Epidermal melanocyte (primary cell): ENCODE results near the gene RPS6KA5.
"Not testable (repeated sequence)": the region's sequence is repeated elsewhere in the genome, so short reads cannot be mapped to it uniquely, and the experiment has no call there.

Experiments used
- DNase-seq: peaks from one replicate; pipeline ENCODE4 v3.0.0; 2011; ENCODE audit warnings: low spot score; ENCODE audit not compliant: insufficient read length

Gene RPS6KA5

DNA sequence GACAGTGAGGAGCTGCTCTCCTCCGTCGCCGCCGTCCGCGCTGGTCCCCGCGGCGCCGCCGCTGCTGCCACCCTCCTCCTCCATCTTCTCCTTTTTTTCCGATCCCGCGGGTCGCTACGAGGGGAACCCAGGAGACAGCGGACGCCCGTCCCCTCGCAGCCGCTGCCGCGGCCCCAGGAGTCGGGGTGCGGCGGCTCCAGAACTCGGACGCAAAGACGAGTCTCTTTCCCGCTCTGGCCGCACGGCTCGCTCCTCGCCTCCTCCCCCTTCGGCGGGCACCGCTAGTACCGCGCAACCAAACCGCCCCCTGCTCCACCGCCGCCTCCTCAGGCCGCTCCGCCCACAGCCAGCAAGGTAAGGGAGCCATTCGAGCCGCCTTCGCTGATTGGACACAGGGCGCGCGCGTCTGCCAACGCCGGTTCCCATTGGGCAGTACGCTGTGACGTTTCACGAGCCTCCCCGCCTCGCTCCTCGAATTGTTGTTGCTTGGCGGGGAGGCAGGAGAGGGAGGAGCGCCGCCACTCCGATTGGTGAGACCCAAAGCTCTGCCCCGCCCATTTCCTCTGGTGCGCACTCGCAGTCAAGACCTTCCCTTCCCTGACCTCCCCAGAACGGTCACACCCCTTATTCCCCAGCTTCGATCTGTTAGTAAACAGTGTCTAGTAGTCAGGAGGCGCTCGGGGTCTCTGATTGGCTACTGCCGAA is at the start of gene RPS6KA5:
RPS6KA5 (minus strand) TSS at position 291 of the 705 bp plus-strand sequence; CDS start at position 84, 207 bp downstream.
- DNase-seq: peak; percentile 96

GRCh38 chr14:91108941-91109611 is 48.6 kb upstream of the RPS6KA5 start:
- DNase-seq: no peak

- DNase-seq: no peak
These were observed 42.7 kb upstream of the RPS6KA5 start for GRCh38 chr14:91103116-91103515.

DNA sequence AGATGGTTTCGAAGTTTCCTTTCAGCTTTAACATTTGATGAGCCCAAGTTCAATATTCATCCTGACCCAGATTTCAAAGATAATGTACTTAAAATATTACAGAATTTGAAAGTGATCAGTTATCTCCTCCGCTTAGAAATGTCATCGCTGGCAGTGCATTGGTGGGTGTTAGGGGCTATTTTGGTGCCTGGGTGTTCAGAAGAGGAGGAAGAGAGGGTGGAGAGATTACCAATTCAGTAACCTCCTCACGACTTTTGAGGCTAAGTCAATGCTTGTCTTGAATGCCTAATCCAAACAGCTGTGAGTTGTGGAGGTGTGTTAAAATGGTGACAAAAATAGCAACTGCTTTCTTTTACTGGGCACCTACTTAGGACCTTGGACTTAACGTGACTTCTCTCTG is 39.7 kb upstream of the RPS6KA5 start:
- DNase-seq: no peak

DNA sequence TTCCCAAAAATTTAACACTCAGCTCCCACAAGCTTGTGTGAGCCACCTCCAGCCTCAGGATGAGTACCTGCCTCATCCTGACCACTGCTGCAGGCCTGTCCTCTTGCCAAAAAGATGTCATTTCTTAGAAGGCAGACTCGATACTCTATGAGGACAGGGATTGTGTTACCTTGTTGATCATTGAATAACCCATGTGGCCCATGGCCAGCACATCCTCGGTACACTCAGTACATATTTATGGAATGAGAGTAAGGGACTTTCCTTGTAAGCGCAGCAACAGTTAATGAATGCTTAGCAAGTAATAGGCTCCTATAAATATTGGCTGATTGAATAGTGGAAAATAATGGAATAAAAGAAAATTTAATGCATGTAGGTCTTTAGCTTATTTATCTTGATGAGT is 38.1 kb upstream of the RPS6KA5 start:
- DNase-seq: no peak

DNA sequence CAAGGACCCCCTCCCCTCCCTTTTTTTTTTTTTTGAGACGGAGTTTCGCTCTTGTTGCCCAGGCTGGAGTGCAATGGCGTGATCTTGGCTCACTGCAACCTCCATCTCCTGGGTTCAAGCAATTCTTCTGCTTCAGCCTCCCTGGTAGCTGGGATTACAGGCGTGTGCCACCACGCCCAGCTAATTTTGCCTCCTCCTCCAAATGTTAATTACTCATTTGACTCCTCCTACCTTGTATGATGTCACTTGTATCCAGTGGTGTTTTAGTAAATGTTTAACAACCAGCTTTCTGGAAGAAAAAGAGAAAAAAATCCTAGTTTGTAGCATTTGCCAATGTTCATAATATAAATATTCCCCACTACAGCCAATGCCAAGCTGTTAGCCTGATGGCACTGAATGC is 37.2 kb upstream of the RPS6KA5 start:
- DNase-seq: not testable (repeated sequence)

DNA sequence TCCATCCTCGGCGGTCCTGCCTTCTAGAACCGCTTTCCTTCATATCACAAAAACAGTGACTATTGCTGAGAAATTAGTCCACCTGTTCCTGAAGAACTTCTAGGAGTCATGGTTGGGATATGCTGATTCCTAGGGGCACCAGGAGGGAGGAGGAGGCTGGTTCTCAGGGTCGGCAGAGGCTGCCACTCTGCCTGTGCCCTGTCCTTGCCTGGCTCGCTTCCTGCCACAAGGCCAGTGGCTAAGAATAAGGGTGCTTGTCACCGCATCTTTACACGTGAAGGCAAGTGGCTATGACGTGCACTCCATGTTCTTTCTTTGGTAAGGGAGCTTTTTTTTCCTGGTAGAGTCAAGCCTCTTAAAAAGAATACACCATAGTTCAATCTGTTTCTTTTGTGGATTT is 34.7 kb upstream of the RPS6KA5 start:
- no peak for DNase-seq

GRCh38 chr14:91094772-91095171 is 34.3 kb upstream of the RPS6KA5 start:
- no peak for DNase-seq

DNA sequence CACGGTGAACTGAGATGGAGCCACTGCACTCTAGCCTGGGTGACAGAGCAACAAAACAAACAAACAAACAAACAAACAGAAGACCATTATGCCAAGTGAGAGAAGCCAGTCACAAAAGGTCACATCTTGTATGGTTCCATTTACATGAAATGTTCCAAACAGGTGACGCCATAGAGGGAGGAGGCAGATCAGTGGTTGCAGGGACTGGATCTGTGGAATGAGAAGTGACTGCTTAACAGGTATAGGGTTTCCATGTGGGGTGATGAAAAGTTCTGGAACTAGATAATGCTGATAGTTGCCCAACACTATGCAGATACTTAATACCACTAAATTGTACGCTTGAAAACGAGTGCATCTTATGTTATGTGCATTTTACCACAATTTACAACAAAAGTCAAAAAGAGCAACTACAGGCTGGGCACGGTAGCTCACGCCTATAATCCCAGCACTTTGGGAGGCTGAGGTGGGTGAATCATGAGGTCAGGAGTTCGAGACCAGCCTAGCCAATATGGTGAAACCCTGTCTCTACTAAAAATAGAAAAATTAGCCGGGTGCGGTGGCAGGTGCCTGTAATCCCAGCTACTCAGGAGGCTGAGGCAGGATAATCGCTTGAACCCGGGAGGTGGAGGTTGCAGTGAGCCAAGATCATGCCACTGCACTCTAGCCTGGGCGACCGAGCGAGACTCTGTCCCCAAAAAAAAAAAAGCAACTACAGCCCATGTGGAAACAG is 33.5 kb upstream of the RPS6KA5 start:
- DNase-seq: not testable (repeated sequence)

DNA sequence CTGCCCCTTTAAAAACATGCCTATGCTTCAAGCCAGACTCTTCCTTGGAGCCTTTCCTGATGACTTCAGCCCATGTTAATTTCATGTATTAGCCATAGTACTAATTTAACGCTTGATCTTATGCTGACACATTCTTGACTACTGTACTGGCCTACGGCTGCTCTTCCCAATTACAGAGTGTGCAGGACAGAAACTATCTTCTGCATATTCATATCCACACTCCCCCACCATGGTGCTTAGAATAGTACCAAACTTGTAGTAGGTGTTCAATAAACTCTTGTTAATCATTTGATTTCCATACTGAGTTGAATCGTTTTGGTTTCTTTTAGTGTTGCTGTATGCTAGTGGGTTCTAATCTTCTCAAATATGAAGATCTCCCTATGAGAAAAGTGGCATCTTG is 31.6 kb upstream of the RPS6KA5 start:
- DNase-seq: no peak

DNA sequence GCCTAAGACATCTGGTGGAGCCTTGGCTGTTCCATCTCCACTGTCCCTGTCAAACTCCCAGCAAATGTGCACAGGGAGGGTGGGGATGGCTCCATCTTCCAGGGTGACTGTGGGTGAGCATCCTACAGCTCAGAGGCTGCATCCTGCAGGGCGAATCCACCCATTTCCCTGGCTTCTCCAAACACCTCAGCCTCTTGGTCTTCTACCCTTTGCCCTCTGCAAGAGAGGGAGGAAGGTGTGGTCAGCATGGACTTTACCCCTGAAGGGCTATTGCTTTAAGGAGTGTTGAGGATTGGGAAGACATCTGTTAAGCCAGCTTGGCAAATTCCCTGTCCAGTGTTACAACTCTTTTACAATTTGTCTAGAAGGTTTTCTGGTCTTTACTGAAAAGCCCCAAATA is 30.3 kb upstream of the RPS6KA5 start:
- DNase-seq: no peak

- DNase-seq: no peak
These were observed 29.6 kb upstream of the RPS6KA5 start for GRCh38 chr14:91089958-91090535.

- DNase-seq: no peak
These were observed 28.3 kb upstream of the RPS6KA5 start for GRCh38 chr14:91088585-91089235.

- not testable (repeated sequence) for DNase-seq
These were observed 27.0 kb upstream of the RPS6KA5 start for GRCh38 chr14:91087470-91087869.

DNA sequence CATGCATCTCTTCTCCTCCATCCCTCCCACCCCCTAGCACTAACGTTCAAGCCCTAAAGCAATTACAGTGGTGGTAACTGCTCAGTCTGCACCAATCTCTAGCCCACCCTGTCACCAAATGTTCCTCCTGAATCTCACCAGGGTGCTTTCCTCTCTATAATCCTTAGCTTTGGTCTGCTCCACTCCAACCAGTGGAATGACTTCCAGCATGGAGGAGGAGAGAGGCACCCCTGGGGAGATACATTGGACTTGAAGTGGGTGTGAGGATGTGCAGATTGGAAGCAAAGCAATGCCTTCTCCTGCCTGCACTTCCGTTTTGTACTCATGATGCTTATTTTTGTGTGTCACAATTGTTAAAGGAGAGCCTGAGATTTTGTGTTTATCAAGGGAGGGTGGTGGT is 24.1 kb upstream of the RPS6KA5 start:
- no peak for DNase-seq

GRCh38 chr14:91082282-91082681 is 21.8 kb upstream of the RPS6KA5 start:
- no peak for DNase-seq

DNA sequence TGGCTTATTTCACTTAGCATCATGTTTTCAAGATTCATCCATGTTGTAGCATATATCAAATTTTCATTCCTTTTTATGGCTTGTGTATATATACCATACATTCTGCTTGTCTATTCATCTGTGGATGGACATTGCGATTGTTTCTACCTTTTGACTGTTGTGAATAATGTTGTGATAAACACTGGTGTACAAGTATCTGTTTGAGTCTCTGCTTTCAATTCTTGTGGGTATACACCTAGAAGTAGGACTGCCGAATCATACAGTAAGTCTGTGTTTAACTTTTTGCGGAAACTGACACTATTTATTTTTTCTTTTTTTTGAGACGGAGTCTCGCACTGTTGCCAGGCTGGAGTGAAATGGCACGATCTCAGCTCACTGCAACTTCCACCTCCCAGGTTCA is 19.6 kb upstream of the RPS6KA5 start:
- no peak for DNase-seq

DNA sequence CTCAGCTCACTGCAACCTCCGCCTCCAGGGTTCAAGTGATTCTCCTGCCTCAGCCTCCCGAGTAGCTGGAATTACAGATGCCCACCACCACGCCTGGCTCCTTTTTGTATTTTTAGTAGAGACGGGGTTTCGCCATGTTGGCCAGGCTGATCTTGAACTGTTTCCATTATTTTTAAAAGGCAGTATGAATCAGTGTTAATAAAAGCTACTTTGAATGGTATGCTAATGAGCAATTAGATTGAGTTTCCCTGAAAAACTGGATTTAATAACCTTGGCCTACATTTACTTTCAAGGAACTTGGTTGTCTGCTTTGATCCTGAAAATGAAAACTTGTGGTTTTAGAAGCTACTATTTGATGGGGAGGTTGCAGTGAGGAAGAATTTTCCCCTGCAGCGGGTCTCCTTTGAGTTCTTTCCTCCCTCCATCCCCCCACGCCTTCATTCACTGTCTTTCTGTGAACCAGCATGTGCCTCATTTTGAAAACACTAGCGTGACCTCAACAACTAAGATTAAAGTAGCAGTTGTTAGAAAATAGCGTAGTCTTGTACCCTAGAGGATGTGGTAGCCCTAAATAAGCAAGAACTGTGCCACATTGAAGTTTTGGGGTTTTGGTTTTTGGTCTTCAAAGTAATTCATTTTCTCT is 17.8 kb upstream of the RPS6KA5 start:
- DNase-seq: no peak

- no peak for DNase-seq
These were observed 15.1 kb upstream of the RPS6KA5 start for GRCh38 chr14:91075553-91075952.

GRCh38 chr14:91070572-91070971 is 10.1 kb upstream of the RPS6KA5 start:
- DNase-seq: no peak

GRCh38 chr14:91068642-91069041 is 8.2 kb upstream of the RPS6KA5 start:
- DNase-seq: no peak
